NCI-H446 (cell line): ENCODE results near the gene NUAK1.
A peak's percentile ranks its signal among the peaks of the same experiment; 100 is the strongest.

ENCODE experiments used
- DNase-seq, 2 experiments: peaks; one replicate each; lab custom pipeline; 2025; lab: John Stamatoyannopoulos, UW

Gene NUAK1

GRCh38 chr12:106063826-106064720 lies 74.7 kb downstream of the NUAK1 start:
- DNase-seq: no peak

GRCh38 chr12:106062693-106063092 lies 76.1 kb downstream of the NUAK1 start:
- DNase-seq: no peak

DNA sequence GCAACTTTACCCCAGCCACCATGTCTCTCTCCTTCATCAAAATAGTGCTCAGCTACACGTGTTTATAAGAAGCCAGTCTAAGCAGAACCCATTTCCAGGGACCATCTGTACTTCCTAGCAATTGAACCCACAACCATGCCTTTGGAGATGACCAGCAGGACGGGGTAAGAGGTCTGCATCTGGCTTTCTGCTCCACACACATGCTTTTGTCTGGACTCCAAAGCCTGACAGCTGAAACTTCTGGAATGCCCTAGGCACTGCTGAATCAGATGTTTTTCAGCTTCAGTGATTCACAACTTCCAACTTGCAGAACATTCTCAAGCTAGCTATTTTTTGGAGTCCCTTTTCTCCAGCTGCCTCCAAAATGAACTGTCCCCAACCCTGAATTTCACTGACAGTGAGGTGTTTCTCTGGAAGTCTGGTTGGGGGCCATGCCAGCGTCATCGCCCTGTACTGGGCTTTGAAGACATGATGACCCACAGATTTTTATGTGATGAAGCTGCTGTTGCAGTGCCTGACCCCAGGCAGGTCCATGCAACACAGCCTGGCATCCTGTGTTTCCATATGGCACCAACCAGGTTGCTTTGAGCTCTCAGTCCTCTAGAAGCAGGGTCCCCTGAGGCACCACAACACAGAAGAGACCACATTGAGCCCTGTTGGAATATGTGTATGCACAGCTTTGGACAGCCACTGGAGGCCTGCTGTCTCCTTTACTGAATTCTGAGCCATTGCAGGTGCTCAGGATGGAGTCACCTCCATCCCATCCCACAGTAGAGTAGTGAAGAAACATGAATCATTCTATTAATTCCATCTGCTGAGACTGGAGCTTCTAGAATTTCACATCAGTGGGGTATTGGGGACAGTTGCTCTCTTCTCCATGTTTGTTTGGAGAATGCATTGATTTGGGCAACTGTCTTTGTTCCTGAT lies 80.2 kb downstream of the NUAK1 start:
- no peak for DNase-seq

- DNase-seq: no peak
These were observed 84.7 kb downstream of the NUAK1 start for GRCh38 chr12:106054049-106054448.

DNA sequence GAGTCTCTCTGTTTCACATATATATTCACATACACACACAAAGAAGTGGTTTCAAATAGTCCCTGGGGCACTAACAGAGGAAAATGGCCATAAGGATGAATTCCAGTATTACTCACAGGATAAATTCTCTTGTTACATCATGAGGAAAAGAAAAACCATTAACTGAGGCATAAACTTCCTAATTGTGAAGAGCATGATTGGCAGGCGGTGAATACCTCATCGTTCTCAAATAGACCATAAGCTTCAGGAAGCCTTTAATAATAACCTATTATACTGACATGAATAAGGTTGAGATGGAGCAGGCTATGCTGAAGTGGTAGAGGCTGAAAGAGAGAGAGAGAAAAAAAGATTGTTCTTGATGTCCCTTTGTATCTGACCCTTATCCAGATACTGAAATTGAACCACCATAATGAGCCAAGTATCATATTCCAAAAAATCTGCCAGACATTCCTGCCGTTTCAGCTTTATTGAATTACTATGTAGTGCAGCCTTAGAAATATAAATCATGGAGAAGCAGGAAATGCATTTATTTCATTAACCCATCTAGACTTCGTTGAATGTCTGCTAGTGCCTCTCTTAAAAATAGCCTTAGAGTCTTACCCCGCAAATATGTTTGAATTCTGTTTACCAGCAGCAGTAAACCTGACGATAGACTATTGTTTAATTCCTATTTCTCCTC lies 86.8 kb downstream of the NUAK1 start:
- DNase-seq: no peak

- DNase-seq: peak in 1 of 2 experiments; percentile 49
These were observed 89.2 kb downstream of the NUAK1 start for GRCh38 chr12:106049546-106049945.

- DNase-seq: peak; percentile 42 to 88
These were observed 89.6 kb downstream of the NUAK1 start for GRCh38 chr12:106049105-106049504.

GRCh38 chr12:106048676-106049075 lies 90.1 kb downstream of the NUAK1 start:
- no peak for DNase-seq

- no peak for DNase-seq
These were observed 90.7 kb downstream of the NUAK1 start for GRCh38 chr12:106048016-106048415.

DNA sequence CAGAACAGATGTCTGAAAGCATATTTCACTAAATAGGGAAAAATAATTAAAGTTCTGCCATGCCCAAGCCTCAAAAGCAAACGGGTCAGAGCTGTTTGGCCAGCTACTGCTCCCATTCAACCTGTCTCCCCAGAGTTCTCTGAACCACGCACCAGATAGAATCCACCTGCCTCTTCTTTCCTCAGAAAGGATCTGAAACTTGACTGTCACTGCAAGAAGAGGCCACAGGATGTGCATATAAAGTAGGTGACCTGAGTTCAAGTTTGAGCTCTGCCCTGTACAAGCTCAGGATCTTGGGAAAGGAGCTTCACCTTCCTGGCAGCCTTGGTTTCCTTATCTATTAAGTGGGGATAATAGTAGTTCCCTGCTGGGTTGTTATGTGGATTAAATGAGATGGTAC lies 91.8 kb downstream of the NUAK1 start:
- DNase-seq: no peak

- peak in 1 of 2 experiments; percentile 14 for DNase-seq
These were observed 92.4 kb downstream of the NUAK1 start for GRCh38 chr12:106046301-106046846.

DNA sequence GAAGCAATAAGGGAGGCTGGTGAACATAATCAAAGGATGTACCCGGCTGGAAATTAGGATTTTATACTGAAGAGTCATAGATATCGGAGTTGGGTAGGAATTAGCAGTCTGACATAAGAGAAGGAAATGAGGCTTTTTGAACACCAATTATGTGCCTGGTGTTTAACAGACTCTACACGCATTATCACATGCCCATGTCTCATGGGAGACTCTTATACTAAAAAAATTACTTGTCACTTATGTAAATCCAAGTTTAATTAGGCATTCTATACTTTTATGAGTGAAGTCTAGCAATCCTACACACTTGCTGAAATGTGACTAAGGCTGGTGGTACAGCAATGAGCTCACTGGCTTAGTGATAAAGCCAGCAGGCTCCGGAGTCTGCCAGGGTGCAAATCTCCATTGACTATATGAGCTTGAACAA lies 93.5 kb downstream of the NUAK1 start:
- no peak for DNase-seq

- DNase-seq: peak in 1 of 2 experiments; percentile 68
These were observed 94.0 kb downstream of the NUAK1 start for GRCh38 chr12:106044773-106045172.

DNA sequence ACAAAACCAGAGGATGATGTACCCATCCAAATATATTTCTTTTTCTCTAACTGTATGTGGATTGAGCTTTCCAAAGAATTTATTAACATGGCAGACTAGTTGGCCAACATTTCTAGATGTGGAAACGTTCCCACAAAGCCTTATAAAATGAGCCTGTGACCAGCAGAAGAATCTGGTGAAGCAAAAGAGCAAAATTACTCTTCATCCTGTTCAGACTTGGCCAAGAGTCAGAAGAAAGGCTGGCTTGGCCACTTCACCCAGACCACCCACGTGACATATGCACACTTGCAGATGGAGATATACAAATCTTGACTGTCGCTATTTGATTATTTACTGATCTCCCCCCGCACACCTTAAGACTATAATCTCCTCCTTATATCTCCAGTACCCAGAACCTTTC lies 96.7 kb downstream of the NUAK1 start:
- DNase-seq: peak in 1 of 2 experiments; percentile 58

DNA sequence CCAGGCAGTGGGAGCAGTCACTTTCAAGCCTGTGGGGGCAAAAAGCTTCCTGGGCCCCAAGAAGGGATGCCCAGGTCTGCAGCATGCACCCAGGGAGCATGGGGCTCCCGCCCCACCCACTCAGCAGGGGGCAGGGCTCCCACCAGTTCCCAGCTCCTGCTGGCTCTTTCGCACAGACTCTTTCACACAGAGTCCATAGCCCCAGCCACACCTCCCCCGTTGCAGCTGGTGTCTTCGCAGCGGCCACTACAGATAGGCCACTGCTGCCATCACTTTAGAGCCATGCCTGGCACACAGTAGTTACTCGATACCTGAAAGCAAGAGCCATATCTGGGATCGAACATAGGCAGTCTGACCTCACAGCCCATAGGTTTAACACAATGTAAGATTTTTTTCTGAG lies 98.2 kb downstream of the NUAK1 start:
- DNase-seq: no peak

DNA sequence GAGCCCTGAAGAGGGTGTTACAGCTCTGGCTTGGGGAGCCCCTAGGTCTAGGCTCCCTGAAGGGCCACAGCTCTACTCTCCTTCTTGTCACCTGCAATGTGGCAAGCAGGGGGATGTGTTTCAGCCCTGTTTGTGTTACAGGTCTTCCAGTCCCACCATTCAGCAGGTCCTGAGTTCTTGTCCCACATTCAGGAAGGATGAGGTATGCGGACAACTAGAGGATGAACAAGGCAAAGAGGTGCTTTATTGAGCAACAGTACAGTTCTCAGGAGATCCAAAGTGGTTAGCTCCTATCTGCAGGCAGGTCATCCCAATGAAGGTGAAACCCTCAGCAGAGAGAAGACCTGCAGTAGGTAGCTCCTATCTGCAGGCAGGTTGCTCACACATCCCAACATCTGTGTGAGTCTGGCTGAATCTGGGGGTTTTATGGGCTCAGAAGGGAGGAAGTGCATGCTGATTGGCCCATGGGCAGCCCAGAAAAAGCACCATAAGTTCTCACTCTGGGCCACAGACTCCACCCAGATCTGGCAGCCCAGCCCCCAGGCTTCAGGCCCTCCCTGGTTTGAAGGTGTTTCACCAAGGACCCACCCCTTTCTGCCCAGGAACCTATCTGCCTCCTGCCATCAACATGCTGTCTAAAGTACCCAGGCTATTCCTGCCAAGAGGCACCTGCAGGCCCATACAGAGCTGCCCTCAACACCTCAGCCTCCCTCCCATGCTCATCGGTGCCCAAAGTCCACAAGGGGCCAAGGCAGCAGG lies 98.9 kb downstream of the NUAK1 start:
- no peak for DNase-seq

- peak; percentile 24 to 81 for DNase-seq
These were observed 99.5 kb downstream of the NUAK1 start for GRCh38 chr12:106039242-106039641.

DNA sequence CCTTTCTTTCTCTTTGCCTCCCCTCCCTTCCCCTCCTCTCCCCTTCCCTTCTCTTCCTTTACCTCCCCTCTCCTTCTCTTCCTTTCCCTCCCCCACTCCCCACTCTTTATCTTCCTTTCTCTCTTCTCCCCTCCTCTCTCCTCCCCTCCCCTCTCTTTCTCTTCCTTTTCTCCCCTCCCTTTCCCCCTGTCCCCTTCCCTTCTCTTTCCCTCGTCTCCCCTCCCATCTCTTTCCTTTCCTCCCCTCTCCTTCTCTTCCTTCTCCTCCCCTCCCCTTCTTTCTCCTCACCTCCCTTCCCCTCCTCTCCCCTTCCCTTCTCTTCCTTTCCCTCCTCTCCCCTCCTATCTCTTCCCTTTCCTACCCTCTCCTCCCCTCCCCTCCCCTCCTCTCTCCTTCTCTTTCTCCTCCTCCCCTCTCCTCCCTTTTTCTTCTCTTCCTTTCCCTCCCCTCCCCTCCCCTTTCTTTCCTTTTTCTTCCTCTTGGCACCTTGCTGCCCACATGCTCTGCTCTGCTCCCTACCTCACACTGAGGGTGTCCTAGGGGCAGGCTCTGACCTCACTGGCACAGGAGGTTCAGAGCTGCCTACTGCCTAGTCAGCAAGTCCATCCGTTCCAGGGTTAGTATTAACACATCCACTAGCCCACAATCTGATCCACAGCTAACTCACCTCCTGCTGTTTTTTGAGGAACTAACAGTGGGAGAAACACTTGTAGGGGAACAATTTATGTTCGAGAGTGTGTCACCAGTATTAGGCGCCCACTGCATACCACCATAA lies 101.0 kb downstream of the NUAK1 start:
- DNase-seq: no peak

DNA sequence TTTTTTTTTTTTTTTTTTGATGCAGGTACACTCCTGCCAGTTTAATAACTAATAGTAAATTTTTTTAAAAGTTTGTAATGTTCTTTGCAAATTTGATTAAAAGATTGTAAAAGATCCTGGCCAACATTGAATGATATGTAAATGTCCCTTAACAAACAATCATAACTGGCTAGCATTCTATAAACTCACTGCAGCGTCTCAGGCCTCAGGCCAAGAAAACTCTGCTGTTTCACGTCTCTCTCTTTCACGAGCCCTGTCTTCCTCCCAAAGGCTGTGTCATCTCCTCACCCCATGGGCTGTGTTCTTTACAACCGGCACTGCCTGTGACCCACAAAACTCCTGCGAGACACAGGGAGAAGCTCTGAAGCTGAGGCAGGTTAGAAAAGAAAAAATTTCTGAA lies 103.3 kb downstream of the NUAK1 start:
- no peak for DNase-seq

DNA sequence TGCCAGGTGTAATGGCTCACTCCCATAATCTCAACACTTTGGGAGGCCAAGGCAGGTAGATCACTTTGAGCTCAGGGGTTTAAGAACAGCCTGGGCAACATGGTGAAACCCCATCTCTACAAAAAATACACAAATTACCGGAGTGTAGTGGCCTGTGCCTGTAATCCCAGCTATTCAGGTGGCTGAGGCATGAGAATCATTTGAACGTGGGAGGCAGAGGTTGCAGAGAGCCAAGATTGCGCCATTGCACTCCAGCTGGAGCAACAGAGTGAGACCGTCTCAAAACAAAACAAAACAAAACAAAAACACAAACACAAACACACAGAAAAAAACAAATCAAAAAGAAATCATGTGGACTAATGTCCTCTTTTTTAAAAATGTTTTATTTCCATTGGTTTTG lies 104.4 kb downstream of the NUAK1 start:
- DNase-seq: no peak
